GM15510 (cell line): ENCODE data around the gene FBH1.
A peak's percentile ranks its signal among the peaks of the same experiment; 100 is the strongest.

Experiments
- POLR2A ChIP-seq: IDR thresholded peaks from 3 replicates; pipeline ENCODE4 v1.6.1; 2011; ENCODE audit warnings: borderline replicate concordance; ENCODE audit not compliant: insufficient read length; ENCODE audit errors: extremely low read depth

FBH1 gene

GRCh38 chr10:5889624-5890451 lies at the start of gene FBH1, which contains the start of gene ANKRD16:
FBH1 (plus strand) TSS chr10:5890243; CDS start chr10:5890346, 103 bp downstream.
ANKRD16 (minus strand) TSS chr10:5889893; CDS start chr10:5889354, 539 bp downstream.
- TF ChIP-seq POLR2A, result peak; percentile 88

- peak; percentile 55 for TF ChIP-seq POLR2A
These were observed 49.4 kb upstream of the FBH1 start for GRCh38 chr10:5840314-5841307.

GRCh38 chr10:5841965-5842364 lies 48.1 kb upstream of the FBH1 start:
- no peak for TF ChIP-seq POLR2A

- no peak for TF ChIP-seq POLR2A
These were observed 46.2 kb upstream of the FBH1 start for GRCh38 chr10:5843686-5844344.

GRCh38 chr10:5844345-5845055 lies 45.5 kb upstream of the FBH1 start:
- no peak for TF ChIP-seq POLR2A

GRCh38 chr10:5854131-5854475 lies 35.9 kb upstream of the FBH1 start:
- no peak for TF ChIP-seq POLR2A

GRCh38 chr10:5855979-5856700 lies 33.9 kb upstream of the FBH1 start:
- no peak for TF ChIP-seq POLR2A

GRCh38 chr10:5856701-5857004 lies 33.4 kb upstream of the FBH1 start:
- no peak for TF ChIP-seq POLR2A

- TF ChIP-seq POLR2A, result no peak
These were observed 31.2 kb upstream of the FBH1 start for GRCh38 chr10:5858811-5859210.

DNA sequence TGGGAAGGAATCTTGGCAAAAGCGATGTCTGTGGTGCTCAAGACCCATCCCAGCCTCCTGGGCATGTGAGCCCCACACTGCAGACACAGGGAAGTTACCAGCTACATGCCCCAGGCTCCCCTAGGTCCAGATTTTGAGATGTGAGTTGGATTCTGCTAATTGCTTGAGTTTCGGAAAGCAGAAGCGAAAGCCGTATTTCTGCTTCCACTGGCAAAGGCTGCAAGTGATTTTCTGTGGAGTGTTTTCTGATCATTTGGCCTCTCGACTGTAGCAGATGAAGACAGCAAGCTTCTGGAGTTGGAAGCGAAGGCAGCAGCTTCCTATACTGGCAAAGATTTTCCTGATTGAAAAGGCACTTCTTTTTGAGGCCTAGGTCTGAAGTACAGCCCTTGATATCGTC lies 30.0 kb upstream of the FBH1 start:
- no peak for TF ChIP-seq POLR2A

DNA sequence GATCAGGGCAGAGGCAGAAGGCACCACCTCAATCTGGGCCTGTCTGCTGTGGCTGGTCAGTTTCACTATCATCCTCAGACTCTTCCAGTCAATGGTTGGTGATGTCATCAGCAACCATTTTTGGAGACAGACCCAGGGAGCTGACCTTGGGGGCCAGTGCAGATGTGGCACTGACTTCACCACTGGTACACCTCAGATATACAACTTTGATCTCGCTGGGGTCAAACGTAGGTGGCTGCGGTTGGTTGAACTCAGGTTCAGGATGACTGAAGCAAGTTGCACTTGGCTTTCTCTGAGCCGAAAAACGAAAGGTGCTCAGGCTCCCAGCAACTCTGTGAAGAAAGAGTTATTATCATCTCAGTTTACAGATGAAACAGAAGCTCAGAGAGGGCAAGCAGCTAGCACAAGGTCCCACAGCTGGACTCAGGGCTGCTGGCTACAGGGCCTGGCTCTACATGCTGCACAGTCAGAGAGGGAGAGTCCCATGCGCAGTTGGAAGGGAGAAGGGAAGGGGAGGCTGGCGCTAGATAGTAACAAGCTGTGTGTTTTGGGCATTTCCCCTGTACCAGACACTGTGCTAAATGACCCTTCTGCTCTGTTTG lies 27.6 kb upstream of the FBH1 start:
- TF ChIP-seq POLR2A, result no peak

DNA sequence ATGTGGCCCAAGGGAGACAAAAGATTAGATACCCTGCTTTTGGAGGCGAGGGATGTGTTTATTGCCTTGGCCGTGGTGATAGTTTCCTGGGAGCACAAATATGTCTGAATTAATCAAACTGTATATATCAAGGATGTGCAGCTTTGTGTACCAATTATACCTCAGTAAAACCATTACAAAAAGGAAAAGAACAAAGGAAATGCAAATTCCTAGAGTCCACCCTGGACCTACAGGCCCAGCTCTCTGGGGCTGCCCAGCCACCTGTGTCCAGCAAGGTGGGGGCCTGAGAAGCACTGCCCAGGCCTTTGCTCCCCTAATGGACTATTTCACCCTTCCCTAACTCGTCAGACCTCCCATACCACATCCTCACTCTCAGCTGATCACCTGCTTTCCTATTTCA lies 20.9 kb upstream of the FBH1 start:
- TF ChIP-seq POLR2A, result no peak

- no peak for TF ChIP-seq POLR2A
These were observed 18.4 kb upstream of the FBH1 start for GRCh38 chr10:5871596-5871995.
